ENCODE measurements around the gene CSGALNACT2.

CSGALNACT2 gene

GRCh38 chr10:43204943-43205671 is 66.9 kb downstream of the CSGALNACT2 start:
- DNase-seq: peak; percentile 50 to 63

DNA sequence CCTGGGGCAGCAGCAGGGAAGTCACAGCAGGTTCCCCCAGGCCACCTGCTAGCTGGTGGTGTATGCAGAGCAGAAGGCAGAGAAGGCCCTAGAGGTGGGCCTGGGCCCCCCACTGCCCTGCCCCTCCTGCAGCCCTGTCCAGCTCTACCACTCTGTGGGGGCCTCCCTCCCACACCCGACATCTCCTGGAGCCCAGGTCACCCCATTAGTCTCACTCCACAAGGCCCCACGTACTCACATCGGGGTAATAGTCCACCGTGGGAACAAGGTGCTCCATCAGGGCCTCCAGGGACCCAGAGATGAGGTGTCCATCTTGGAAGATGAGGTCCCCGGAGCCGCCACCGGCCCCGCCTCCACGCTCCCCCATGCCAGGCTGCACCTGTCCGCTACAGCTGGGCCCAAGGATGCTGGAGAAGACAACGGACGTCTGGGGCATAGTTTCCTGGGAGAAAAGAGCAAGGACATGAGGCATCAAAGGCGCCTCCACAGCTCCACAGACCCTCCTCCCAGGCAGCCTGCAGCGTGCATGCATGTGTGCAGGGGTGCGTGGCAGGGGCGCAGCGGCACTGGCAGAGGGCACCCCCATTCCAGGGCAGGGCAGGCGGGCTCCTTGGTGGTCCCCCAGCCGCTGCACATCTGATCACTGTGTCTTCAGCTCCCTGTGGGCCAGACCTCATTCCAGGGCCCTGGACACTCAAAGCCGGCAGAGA is 67.6 kb downstream of the CSGALNACT2 start:
- peak in 1 of 2 donors; percentile 0 for DNase-seq

DNA sequence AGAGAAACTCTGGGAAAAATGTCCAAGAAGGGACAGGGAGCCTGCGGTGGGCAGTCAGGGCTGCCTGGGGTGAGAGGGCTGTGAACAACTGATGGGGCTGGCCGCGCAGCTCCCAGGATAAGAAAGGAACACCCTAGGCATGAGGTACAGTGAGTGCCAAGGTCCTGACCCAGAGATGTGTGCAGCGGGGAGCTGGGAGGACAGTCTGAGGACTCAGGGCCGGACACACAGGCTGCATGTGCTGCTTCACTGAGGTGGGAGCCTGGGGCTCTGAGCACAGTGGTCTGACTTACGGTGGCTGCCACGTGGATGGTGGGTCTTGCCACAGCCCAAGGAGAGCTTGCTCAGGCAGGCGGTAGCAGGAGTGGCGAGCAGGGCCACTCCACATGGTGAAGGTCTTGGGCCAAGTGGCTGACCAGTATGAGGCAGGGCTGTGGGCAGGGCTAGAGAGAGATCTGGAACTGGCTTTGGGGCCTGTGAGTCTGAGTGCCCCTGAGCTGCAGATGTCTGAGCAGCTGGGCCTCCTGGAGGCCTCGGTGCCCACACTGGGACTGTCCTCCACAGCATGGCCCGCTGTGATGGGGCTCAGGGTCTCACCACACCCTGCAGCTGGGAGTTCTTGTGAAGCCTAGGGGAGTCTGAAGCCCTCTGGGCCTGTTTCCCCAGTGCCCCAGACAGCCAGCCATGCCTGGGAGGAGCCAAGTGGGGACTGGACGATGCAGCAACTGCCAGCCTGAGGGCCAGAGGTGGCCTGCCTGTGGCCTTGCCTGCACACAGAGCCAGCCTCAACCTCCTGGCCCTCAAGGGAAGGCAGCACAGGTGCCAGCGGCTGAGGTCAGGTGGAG is 68.4 kb downstream of the CSGALNACT2 start:
- DNase-seq: peak in 1 of 2 donors; percentile 1

- peak in 1 of 2 donors; percentile 0 for DNase-seq
Measured at GRCh38 chr10:43208147-43209073, 70.2 kb downstream of the CSGALNACT2 start.

DNA sequence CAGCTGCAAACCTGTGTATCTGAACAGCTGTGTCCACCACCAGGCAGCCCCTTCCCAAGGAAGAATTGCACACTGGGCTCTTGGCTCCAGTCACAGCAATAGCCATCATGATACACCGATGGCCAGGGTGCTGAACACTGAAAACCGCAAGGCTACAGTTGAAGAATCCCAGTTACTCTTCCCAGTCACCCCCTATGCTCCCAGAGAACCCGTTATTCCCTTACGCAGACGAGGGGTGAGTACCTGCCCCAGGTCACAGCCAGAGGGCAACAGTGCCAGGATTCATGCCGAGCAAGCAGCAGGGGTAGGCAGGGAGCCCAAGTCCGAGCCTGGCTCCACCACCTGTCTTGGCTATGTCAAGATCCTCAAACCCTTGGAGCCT is 70.8 kb downstream of the CSGALNACT2 start:
- peak in 1 of 2 donors; percentile 1 for DNase-seq

GRCh38 chr10:43209651-43210141 is 71.5 kb downstream of the CSGALNACT2 start:
- DNase-seq: no peak

- DNase-seq: no peak
Measured at GRCh38 chr10:43210556-43210955, 72.3 kb downstream of the CSGALNACT2 start.

DNA sequence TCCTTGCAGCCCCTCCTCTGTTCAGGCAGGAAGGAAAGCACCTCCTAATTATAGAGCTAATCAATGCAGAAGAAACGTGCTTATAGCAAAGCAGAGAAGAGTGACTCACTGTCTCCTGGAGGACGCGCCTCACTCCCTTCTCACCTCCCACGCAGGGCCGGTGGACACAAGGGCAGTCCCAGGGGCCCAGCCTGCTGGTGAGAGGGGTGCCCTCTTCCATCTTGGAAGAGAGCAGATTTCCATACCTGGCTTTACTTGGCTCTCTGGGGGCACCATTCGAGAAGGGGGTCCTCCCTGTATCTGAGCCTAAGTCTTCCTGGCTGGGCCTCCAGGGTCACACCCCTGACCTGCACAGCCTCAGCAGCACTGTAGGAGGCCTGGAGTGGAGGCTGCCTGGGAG is 72.8 kb downstream of the CSGALNACT2 start:
- no peak for DNase-seq

DNA sequence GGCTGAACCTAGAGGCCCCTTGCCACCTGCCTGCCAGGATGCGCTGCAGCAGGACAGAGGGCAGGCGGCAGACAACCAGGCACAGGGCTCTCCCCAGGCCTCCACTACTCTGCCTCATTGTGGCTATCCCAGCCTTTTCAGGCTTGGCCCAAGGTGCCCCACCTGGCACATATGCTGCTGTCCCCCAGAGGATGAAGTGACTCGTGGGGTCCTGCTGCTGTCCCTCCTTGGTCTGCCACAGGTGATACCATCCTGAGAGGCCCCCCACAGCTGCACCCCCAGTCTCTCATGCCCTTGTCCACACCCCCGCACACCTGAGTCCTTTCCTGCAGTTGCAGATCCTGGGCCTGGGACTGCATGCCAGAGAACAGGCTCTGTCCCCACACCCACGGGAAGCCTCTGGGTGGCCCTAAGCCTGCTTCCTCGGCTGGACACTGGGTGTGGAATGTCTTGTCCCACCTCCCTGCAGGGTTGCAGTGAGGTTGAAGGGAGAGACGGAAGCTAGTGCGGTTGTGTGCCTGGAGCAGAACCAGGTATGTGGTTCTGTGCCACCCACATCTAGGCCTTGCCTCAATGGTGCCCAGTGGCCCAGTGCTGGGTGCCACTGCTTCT is 73.3 kb downstream of the CSGALNACT2 start:
- DNase-seq: no peak

DNA sequence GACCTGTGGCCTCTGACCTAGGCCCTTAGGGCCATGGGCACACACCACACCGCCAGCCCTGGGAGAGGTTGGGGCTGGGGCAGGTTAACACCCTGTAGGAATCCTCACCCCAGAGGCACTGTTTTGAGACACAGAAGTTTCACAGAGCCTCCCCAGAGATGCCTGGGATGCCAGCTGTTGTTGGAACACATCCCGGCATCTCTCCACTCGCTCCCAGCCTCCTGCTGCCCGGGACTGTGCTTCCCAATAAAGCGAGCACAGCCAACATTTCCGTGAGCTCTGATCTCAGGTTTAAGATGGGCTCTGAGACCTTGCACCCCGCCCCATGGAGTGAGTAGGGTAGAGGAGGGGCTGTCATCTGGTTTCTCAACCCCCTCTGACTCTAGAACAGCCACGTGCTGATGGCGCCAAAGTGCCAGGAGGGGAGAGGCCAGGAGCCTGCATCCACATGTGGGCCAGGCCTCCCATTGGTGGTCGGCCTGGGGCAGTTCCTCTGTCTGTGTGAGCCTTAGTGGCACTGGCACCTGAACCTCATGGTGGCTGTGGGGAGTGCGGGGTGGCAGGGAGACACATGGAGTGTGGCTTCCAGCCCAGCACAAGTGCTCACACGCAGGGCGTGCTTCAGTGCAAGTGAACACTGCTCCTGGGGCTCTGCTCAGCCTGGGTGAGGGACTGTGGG is 73.9 kb downstream of the CSGALNACT2 start:
- DNase-seq: no peak

DNA sequence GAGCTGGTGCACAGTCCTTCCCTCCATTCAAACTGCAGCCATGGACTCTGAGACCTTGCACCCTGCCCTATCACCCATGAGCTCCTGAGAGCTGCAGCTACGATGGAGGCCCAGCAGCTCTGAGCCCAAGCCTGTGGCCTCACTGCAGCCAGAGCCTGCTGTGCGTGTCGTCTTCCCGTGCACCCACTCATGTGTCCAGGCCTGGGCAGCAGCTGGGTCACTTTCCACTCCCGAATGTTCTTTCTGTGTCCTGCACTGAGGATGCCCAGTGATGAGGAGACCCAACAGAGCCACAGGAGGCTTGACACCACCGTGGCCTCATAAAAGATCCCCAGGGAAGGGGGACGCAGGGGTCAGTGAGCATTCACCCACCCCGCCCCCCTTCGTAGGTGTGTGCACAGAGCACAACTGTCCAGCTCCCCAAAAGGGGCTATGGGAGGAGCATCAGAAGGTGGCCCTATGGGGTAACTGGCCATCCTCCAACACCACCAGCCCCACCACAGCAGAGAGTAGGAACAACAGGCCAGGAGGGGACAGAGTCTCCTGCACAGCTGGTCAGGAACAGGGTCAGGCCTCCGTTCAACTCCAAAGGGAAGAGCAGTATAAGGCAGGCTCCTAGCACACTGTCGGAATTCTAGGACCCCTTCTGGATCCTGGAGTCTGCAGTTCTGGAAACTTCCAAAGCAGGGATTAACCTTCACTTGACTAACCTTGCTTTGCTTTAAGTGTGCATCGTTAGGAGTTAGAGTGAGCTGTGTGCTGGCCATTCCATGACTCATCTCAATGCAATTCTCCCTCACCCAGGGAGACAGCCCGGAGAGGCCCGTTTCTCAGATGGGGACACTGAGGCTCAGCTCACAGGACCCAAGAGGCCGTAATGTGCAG is 76.1 kb downstream of the CSGALNACT2 start:
- no peak for DNase-seq

- DNase-seq: no peak
Measured at GRCh38 chr10:43214956-43215561, 76.8 kb downstream of the CSGALNACT2 start.

GRCh38 chr10:43215758-43216455 is 77.7 kb downstream of the CSGALNACT2 start:
- DNase-seq: no peak

GRCh38 chr10:43216931-43217562 is 78.8 kb downstream of the CSGALNACT2 start:
- no peak for DNase-seq

DNA sequence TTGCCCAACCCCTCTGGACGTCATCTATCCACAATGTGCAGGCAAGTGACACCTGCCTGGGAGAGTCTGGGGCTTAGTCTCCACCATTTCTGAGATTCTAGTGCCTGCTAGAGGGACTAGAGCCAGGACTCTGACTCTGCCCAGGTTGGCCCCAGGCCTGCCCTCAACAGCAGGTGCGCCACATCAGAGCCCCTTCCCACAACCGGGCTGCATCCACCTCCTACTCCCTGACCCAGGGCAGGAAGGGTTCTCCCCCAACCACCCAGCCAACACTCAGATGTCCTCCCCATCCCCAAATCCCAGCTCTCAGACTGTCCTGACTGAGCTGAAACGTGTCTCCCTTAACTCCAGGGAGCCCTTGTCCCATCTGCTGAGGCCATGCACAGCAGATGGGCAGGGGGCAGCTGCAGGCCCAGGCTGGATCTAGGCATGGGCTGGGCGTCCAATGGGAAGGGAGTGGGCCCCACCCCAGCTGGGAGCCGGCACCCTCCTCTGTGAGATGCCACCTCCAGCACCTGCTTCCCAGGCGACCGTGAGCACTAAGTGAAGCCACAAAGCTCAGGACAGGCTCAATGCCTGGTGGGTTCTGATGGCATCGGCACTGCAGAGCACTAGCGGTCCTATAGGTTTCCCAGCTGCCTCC is 79.4 kb downstream of the CSGALNACT2 start:
- DNase-seq: no peak

DNA sequence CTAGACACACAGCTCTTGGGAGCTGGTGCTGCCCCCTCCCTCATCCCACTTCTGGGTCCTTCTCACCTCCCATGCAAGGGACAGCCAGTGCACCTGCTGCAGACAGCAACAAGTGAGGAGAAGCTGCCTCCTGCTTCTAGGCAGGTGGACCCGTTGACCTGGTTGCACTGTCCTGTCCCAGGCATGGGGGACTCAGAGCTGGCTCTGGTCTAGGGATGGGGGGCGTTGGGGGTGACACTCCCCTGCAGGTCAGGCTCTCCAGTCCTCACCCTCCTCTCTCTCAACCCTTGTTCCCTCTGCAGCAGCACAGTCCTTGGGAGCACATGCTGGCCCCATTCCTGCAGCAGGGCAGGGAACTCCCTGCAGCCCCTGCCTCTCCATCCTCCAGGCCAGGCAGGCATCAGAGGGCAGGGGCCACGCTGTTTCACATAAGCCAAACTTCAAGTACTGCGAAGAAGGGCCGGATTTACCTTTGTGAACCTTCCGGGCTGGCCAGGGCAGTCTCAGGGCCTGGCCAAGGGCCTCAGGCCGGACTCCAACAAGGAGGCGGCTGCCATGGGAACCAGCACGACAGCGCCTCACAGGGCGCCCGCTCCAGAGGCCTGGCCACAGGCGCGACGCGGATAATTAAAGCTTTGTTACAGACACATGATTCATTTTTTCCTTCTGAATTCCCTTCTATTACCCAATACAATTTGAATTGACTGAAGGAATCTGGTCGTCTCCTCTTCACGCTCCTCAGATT is 80.1 kb downstream of the CSGALNACT2 start:
- DNase-seq: no peak

Data from CD4-positive, alpha-beta T cell treated with Interferon alpha-2 for 1 hour (primary cell).